GM23338 (cell line): ENCODE measurements around the gene CYP4B1.

ENCODE experiments used
- CREB1 ChIP-seq: fragments of 250-450 bp; sonication (Bioruptor Pico); IDR thresholded peaks from 2 replicates; pipeline ENCODE4 v1.5.0; 2020; ENCODE audit warnings: low read depth, mild to moderate bottlenecking, moderate library complexity
- CTCF ChIP-seq, 2 experiments: fragments of 200-600 bp in 1 of 2; sonication (generic) in 1 of 2; conservative IDR thresholded peaks; 2 replicates each; pipeline versions ENCODE4 v1.5.1 to v1.6.1; 2016 to 2017; ENCODE audit warnings: antibody characterized with exemption in 2 of 2, low read depth in 2 of 2, mild to moderate bottlenecking in 2 of 2, moderate library complexity in 1 of 2
- EZH2 ChIP-seq: fragments of 200-600 bp; sonication (generic); IDR thresholded peaks from one replicate; pipeline ENCODE4 v1.8.0; 2017; ENCODE audit warnings: antibody characterized with exemption, mild to moderate bottlenecking, low read depth; ENCODE audit not compliant: unreplicated experiment
- EZH2phosphoT487 ChIP-seq: fragments of 200-600 bp; sonication (generic); IDR thresholded peaks from one replicate; pipeline ENCODE4 v1.8.1; 2018; ENCODE audit warnings: antibody characterized with exemption; ENCODE audit not compliant: unreplicated experiment
- JUNB ChIP-seq: IDR thresholded peaks from one replicate; pipeline ENCODE4 v1.6.1; 2016; ENCODE audit warnings: antibody characterized with exemption; ENCODE audit not compliant: unreplicated experiment
- NANOG ChIP-seq: IDR thresholded peaks from 2 replicates; pipeline ENCODE4 v1.6.1; 2016; ENCODE audit warnings: antibody characterized with exemption, borderline replicate concordance
- POLR2AphosphoS5 ChIP-seq: IDR thresholded peaks from 2 replicates; pipeline ENCODE4 v1.6.1; 2016; ENCODE audit warnings: antibody characterized with exemption, low read depth
- REST ChIP-seq: IDR thresholded peaks from one replicate; pipeline ENCODE4 v1.6.1; 2018; ENCODE audit warnings: antibody characterized with exemption; ENCODE audit not compliant: unreplicated experiment
- STAT1 ChIP-seq: IDR thresholded peaks from one replicate; pipeline ENCODE4 v1.6.1; 2016; ENCODE audit warnings: antibody characterized with exemption; ENCODE audit not compliant: unreplicated experiment
- ZNF462 ChIP-seq: fragments of 250-450 bp; sonication (Bioruptor Pico); IDR thresholded peaks from 2 replicates; pipeline ENCODE4 v1.5.0; 2020; ENCODE audit warnings: mild to moderate bottlenecking, moderate library complexity
- TF ChIP-seq, protein P1 (sequence below): IDR thresholded peaks from 2 replicates; pipeline ENCODE4 v1.6.1; 2016; ENCODE audit warnings: antibody characterized with exemption

- TF ChIP-seq POLR2AphosphoS5 (no peak), EZH2 (no peak), CTCF (conservative IDR thresholded peaks at IDR 0.05; ENCODE audit: low read depth in 2 of 2) (no peak), NANOG (no peak), STAT1 (no peak), JUNB (no peak), EZH2phosphoT487 (no peak), REST (no peak), ZNF462 (CRISPR knock-in tag) (no peak), CREB1 (CRISPR knock-in tag) (no peak)
- TF ChIP-seq, protein P1, sequence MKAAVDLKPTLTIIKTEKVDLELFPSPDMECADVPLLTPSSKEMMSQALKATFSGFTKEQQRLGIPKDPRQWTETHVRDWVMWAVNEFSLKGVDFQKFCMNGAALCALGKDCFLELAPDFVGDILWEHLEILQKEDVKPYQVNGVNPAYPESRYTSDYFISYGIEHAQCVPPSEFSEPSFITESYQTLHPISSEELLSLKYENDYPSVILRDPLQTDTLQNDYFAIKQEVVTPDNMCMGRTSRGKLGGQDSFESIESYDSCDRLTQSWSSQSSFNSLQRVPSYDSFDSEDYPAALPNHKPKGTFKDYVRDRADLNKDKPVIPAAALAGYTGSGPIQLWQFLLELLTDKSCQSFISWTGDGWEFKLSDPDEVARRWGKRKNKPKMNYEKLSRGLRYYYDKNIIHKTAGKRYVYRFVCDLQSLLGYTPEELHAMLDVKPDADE = no peak
These were observed 63.5 kb downstream of the CYP4B1 start for GRCh38 chr1:46862348-46862747.
